ENCODE results near the gene LMNTD1. TPM values are rescaled to one million over a fixed set of nuclear protein-coding genes. Genes with fewer than 3 reads are reported as not detected.

LMNTD1 gene
- total and polyA plus RNA-seq, 2 of the 4 experiments (the other 2 are of a cell fraction) = 1.5 to 4.3 TPM

DNA sequence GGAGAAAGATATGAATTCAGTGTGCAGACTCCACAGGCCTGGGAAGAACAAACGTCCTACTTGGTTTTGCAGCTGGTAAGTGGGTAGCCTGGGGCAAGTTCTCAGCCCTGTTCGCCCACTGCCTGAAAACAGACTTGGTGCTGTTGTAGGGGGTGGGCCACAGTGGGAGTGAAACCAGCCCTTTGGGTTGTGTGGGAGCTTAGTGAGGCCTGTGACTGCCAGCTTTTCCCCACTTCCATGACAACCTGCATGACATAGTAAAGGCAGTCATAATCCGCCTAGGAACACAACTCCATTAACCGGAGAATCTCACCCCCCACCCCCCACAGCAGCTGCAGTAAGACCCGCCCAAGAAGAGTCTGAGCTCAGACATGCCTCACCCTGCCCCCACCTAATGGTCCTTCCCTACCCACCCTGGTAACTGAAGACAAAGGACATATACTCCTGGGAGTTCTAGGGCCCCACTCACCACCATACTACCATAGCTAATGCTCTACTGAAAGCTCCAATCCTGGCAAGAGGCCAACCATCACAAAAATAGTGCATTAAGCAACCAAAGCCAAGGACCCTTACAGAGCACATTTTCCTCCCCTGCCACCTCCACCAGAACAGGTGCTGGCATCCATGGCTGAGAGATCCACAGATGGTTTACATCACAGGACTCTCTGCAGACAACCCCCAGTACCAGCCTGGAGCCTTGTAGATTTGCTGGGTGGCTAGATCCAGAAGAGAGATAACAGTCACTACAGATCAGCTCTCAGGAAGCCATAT is 39.8 kb upstream of the LMNTD1 start:
- Histone ChIP-seq H2AFZ (replicated peaks; ENCODE audit: low read length, poor library complexity) (no peak overlapping the region), H3K4me3 (ENCODE audit: insufficient read depth, low read depth, low read length) (no peak overlapping the region), H4K8ac (ENCODE audit: low read depth in 2 of 2, low read length in 2 of 2) (no peak overlapping the region), H2BK20ac (ENCODE audit: low read depth, low read length) (no peak overlapping the region), H3K56ac (ENCODE audit: extremely low read depth, insufficient read depth, low read length) (no peak overlapping the region), H3K4me1 (ENCODE audit: control insufficient read depth, insufficient read depth, low read length) (peaks cover 3% of the 10 kb centered on the region; the same call in 1 of the 2 replicates), H2AK9ac (replicated peaks; ENCODE audit: low read depth, low read length, poor library complexity) (no peak overlapping the region), H3K27me3 (ENCODE audit: control insufficient read depth, insufficient read depth, low read length) (no peaks in the 10 kb centered on the region), H3K4ac (ENCODE audit: low read depth, low read length) (no peak overlapping the region), H2BK120ac (ENCODE audit: low read depth, low read length) (no peak overlapping the region), H3K9ac (ENCODE audit: low read depth, low read length) (no peak overlapping the region), H2AK5ac (ENCODE audit: low read depth, low read length) (no peak overlapping the region), H4K20me1 (ENCODE audit: insufficient read depth, low read length) (no peaks in the 10 kb centered on the region), H3K18ac (ENCODE audit: low read depth, low read length) (no peak overlapping the region), H3K27ac (ENCODE audit: insufficient read depth, low read length) (no peak overlapping the region), H2BK5ac (ENCODE audit: low read depth, low read length, poor library complexity, severe bottlenecking) (no peak overlapping the region), H3K9me1 (ENCODE audit: insufficient read depth, low read length) (no peaks in the 10 kb centered on the region), H4K91ac (ENCODE audit: insufficient read depth, low read depth, low read length) (no peak overlapping the region), H3K79me1 (ENCODE audit: low read depth in 1 of 2, low read length in 2 of 2) (no peaks in the 10 kb centered on the region), H4K5ac (ENCODE audit: low read depth, low read length) (no peak overlapping the region), H2BK15ac (ENCODE audit: low read depth, low read length) (no peak overlapping the region), H3K9me3 (ENCODE audit: control insufficient read depth, insufficient read depth, low read length) (no peaks in the 10 kb centered on the region), H3K23ac (ENCODE audit: low read depth, low read length) (no peak overlapping the region), H3K36me3 (ENCODE audit: control insufficient read depth, insufficient read depth, low read length) (no peaks in the 10 kb centered on the region), H3K4me2 (ENCODE audit: low read depth, low read length) (no peak overlapping the region), H3K14ac (replicated peaks; ENCODE audit: low read depth, low read length) (no peak overlapping the region)
- in situ Hi-C loops (cut with MboI; ENCODE audit: low sequenced_read_pairs) (no loop called here), dilution Hi-C loops (cut with HindIII; ENCODE audit: low sequenced_read_pairs, unreplicated experiment) (no loop called here), intact Hi-C loops (cut with micrococcal nuclease) (no loop called here)
- no TSS peak for BruUV-seq (replicated peaks)
- no peak for ATAC-seq (ENCODE audit: low read depth)
- ChIA-PET POLR2A (ENCODE audit: unreplicated experiment) (no interaction called here), CTCF (no interaction called here)
- WGBS, 2 experiments (ENCODE audit: extremely low coverage in 2 of 2, insufficient read length in 1 of 2) = no CpG with 5 or more reads among the region's 5 CpGs
- TF ChIP-seq RCOR1 (IDR thresholded peaks at IDR 0.05; ENCODE audit: insufficient replicate concordance, low read length) = no peak
- TF ChIP-seq RAD21 (IDR thresholded peaks at IDR 0.05; ENCODE audit: low read length) = no peak
- TF ChIP-seq NFE2L2 (IDR thresholded peaks at IDR 0.05; ENCODE audit: low read depth, low read length) = no peak
- TF ChIP-seq MAZ (IDR thresholded peaks at IDR 0.05; ENCODE audit: borderline replicate concordance, low read depth, low read length) = no peak
- TF ChIP-seq FOS (IDR thresholded peaks at IDR 0.05; ENCODE audit: low read depth, low read length) = no peak
- TF ChIP-seq BHLHE40 (IDR thresholded peaks at IDR 0.05; ENCODE audit: low read depth, low read length) = no peak
- TF ChIP-seq, protein P1, sequence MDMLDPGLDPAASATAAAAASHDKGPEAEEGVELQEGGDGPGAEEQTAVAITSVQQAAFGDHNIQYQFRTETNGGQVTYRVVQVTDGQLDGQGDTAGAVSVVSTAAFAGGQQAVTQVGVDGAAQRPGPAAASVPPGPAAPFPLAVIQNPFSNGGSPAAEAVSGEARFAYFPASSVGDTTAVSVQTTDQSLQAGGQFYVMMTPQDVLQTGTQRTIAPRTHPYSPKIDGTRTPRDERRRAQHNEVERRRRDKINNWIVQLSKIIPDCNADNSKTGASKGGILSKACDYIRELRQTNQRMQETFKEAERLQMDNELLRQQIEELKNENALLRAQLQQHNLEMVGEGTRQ (IDR thresholded peaks at IDR 0.05; ENCODE audit: low read depth, low read length) = no peak
- TF ChIP-seq ELK1 (IDR thresholded peaks at IDR 0.05; ENCODE audit: borderline replicate concordance, low read depth, low read length) = no peak
- no peak for TF ChIP-seq CTCF (conservative IDR thresholded peaks at IDR 0.05; ENCODE audit: low read depth, low read length)
- no peak for TF ChIP-seq MXI1 (IDR thresholded peaks at IDR 0.05; ENCODE audit: borderline replicate concordance, low read depth, low read length)
- no peak for TF ChIP-seq RFX5 (IDR thresholded peaks at IDR 0.05; ENCODE audit: low read depth, low read length)
- TF ChIP-seq SMC3 (IDR thresholded peaks at IDR 0.05; ENCODE audit: low read depth, low read length) = no peak
- TF ChIP-seq MAFK (IDR thresholded peaks at IDR 0.05; ENCODE audit: low read depth, low read length) = no peak
- no peak for DNase-seq

Data from IMR-90 (cell line).